K562 (cell line): ENCODE data around the gene TEX30. TPM values are rescaled to one million over a fixed set of nuclear protein-coding genes. Genes with fewer than 3 reads are reported as not detected.

Experiments used
- CBX2 ChIP-seq: fragments of 200-600 bp; sonication (generic); IDR thresholded peaks from one replicate; pipeline ENCODE4 v1.6.1; 2012; ENCODE audit warnings: mild to moderate bottlenecking, low read length, inconsistent platforms; ENCODE audit not compliant: insufficient read depth, poor library complexity, severe bottlenecking
- CGGBP1 ChIP-seq: fragments of 250-450 bp; sonication (Bioruptor Pico); IDR thresholded peaks from 2 replicates; pipeline ENCODE4 v1.9.0; 2021; ENCODE audit warnings: mild to moderate bottlenecking
- CREB3 ChIP-seq: fragments of 450-650 bp; conservative IDR thresholded peaks from 2 replicates; pipeline ENCODE4 v1.6.1; 2016; ENCODE audit warnings: missing genetic modification characterization, low read depth, mild to moderate bottlenecking, missing compliant biosample characterization, moderate library complexity
- E4F1 ChIP-seq: fragments of 250-450 bp; sonication (Bioruptor Pico); IDR thresholded peaks from 2 replicates; pipeline ENCODE4 v1.5.0; 2021; ENCODE audit warnings: mild to moderate bottlenecking, borderline replicate concordance
- EP400 ChIP-seq: fragments of 450-650 bp; IDR thresholded peaks from 2 replicates; pipeline ENCODE4 v1.6.1; 2017; ENCODE audit warnings: antibody characterized with exemption, mild to moderate bottlenecking, moderate library complexity
- MED1 ChIP-seq: sonication (generic); formaldehyde crosslinking; IDR thresholded peaks from 2 replicates; pipeline ENCODE4 v1.8.1; 2023; ENCODE audit warnings: missing genetic modification reagents, borderline replicate concordance
- NELFE ChIP-seq: IDR thresholded peaks from 2 replicates; pipeline ENCODE4 v1.6.1; 2011; ENCODE audit warnings: mild to moderate bottlenecking; ENCODE audit not compliant: insufficient read depth, insufficient read length
- NFRKB ChIP-seq: fragments of 450-650 bp; IDR thresholded peaks from 2 replicates; pipeline ENCODE4 v1.6.1; 2016; ENCODE audit warnings: low read depth
- SAP30 ChIP-seq: fragments of 200-600 bp; sonication (generic); IDR thresholded peaks from 2 replicates; pipeline ENCODE4 v1.6.1; 2012; ENCODE audit warnings: borderline replicate concordance, low read depth, mild to moderate bottlenecking, moderate library complexity, low read length, control low read depth, inconsistent platforms; ENCODE audit not compliant: insufficient read depth, poor library complexity, severe bottlenecking
- ZBTB40 ChIP-seq, 2 experiments: fragments of 450-650 bp in 1 of 2; sonication (generic) in 1 of 2; formaldehyde crosslinking in 1 of 2; IDR thresholded peaks; 2 replicates each; pipeline versions ENCODE4 v1.7.1 to v1.9.0; 2016 to 2022; ENCODE audit warnings: inconsistent platforms in 1 of 2, mild to moderate bottlenecking in 1 of 2, missing genetic modification reagents in 1 of 2
- ZNF124 ChIP-seq: sonication (generic); formaldehyde crosslinking; IDR thresholded peaks from 2 replicates; pipeline ENCODE4 v1.8.1; 2022; ENCODE audit warnings: missing genetic modification reagents
- ZNF41 ChIP-seq: fragments of 250-450 bp; sonication (Bioruptor Pico); conservative IDR thresholded peaks from 2 replicates; pipeline ENCODE4 v1.4.0; 2020; ENCODE audit warnings: mild to moderate bottlenecking
- ZNF668 ChIP-seq: fragments of 250-450 bp; sonication (Bioruptor Pico); IDR thresholded peaks from 2 replicates; pipeline ENCODE4 v1.8.0; 2022; ENCODE audit warnings: mild to moderate bottlenecking, inconsistent platforms
- polyA plus RNA-seq, 8 experiments: library from polyadenylated mRNA; depleted of rRNA in 4 of 8; stranded (reverse) in 5 of 8; unstranded in 3 of 8; fragments of >200 nt; fragmentation: Nextera tagmentation in 2 of 8; fragmentation: Illumina TruSeq in 1 of 8; extraction: Ambion mirVana in 2 of 8; extraction: Trizol in 1 of 8; gene quantifications; 2 replicates each; pipeline versions ENCODE4 v1.2.1 to v1.2.3, GENCODE V29; 2011 to 2014; ENCODE audit warnings: inconsistent platforms in 1 of 8, missing spikeins in 1 of 8
- total RNA-seq, 7 experiments: library from RNA; depleted of rRNA in 6 of 7; stranded (reverse); fragments of >200 nt in 6 of 7; fragmentation: Illumina TruSeq in 2 of 7; extraction: Trizol in 2 of 7; gene quantifications; 2 replicates each; pipeline versions ENCODE4 v1.2.1 to v1.2.3, GENCODE V29; 2011 to 2021; ENCODE audit warnings: low replicate concordance in 1 of 7

The TEX30 gene
- total and polyA plus RNA-seq, 9 of the 15 experiments (the other 6 are each of a cell fraction or from before 2014, with no cell fraction given), result 24.1 to 143 (median 37.3) TPM

GRCh38 chr13:102800145-102801041 is 26.8 kb upstream of the TEX30 start (continued):
- TF ChIP-seq SAP30 (no peak), NFRKB (no peak), ZNF668 (CRISPR knock-in tag) (no peak), E4F1 (CRISPR knock-in tag) (no peak), ZBTB40 (IDR thresholded peaks at IDR 0.05) (peak; percentile 44; the same call in 1 of the 2 replicates), ZBTB40 (CRISPR knock-in tag; IDR thresholded peaks at IDR 0.05) (no peak), ZNF41 (no peak), CBX2 (no peak), MED1 (CRISPR knock-in tag) (no peak), NELFE (no peak), ZNF124 (no peak), EP400 (peak; percentile 60), CGGBP1 (no peak), CREB3 (tag) (no peak)
